ENCODE measurements around the gene HDAC3.

HDAC3 gene

DNA sequence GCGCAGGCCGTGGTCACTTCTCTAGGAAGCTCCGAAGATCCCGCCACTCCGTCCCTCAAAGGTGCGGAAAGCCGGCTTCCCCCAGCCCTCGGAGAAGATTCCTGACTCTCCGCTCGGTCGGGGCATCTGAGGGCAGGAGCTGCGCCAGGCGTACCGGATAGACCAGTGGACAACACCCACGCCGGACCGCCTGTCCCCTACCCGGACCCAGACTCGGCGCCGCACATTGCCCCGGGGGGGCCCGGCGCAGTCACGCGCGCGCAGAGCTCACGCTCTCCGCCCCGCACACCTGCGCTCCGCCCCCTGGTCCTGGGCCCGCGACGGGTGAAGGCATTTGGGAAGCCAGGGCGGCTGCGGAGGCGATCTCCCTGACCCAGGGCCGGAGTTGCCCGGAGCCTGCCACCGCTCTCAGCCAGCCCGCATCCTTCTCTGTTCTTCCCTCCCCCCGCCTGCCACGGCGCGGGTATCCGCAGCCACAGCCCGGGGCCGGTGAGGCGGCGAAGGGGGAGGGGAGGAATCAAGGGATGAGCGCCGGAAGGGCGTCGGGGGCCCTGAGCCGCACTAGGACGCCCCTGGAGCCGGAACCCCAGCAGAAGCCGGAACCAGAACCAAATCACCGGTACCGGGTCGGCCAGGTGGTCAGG is 596 bp upstream of the HDAC3 start:
- H3K4me3 ChIP-seq (replicated peaks in 1 of 2; ENCODE audit: low read depth in 2 of 2, low read length in 2 of 2) = peak overlapping the region; percentile 90 to 95
- no peak for DNase-seq (ENCODE audit: low read depth in 2 of 2)
- no peak for TF ChIP-seq CTCF (IDR thresholded peaks at IDR 0.05; ENCODE audit: low read depth, low read length)

GRCh38 chr5:141636106-141636412 is 590 bp downstream of the HDAC3 start:
- peak overlapping the region; percentile 90 to 95 for H3K4me3 ChIP-seq (replicated peaks in 1 of 2; ENCODE audit: low read depth in 2 of 2, low read length in 2 of 2)
- TF ChIP-seq CTCF (IDR thresholded peaks at IDR 0.05; ENCODE audit: low read depth, low read length) = no peak
- DNase-seq (ENCODE audit: low read depth in 2 of 2) = no peak

- H3K4me3 ChIP-seq (replicated peaks in 1 of 2; ENCODE audit: low read depth in 2 of 2, low read length in 2 of 2) = peak overlapping the region; percentile 90 to 95
- DNase-seq (ENCODE audit: low read depth in 2 of 2) = no peak
- no peak for TF ChIP-seq CTCF (IDR thresholded peaks at IDR 0.05; ENCODE audit: low read depth, low read length)
Measured at GRCh38 chr5:141635646-141636045, 1.0 kb downstream of the HDAC3 start.

- TF ChIP-seq CTCF (IDR thresholded peaks at IDR 0.05; ENCODE audit: low read depth, low read length) = no peak
- no peak overlapping the region for H3K4me3 ChIP-seq (replicated peaks in 1 of 2; ENCODE audit: low read depth in 2 of 2, low read length in 2 of 2)
- no peak for DNase-seq (ENCODE audit: low read depth in 2 of 2)
Measured at GRCh38 chr5:141634720-141635119, 1.9 kb downstream of the HDAC3 start.

DNA sequence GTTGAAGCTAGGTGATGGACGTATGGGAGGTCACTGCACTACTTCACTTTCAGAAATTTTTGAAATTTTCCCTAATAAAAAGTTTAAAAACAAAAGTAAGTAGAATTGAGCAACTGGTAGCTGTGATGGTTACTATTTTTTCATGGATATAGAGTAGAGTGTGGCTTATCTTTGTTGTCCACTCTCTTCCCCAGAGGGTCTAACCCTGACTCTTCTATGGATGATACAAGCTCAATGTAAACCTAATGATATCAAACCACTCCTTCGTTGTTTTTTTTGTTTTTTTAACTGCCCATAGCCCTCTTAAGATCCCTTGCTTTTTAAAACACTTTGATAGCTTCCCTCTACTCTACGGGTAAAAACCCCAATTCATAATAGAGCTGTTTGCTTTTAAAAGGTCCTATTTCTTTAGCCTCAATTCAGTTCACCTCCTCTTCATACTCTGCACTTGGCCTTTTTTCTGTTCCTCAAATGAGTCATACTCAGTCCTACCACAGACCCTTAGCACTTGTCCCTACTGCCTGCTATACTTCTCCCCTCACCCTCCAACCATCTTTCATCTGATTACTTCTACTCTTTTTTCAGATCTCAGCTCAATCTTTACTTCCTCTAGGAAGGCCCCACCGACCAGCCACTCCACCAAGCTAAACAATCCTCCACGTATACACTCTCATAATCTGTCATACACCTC is 2.6 kb downstream of the HDAC3 start:
- DNase-seq (ENCODE audit: low read depth in 2 of 2) = no peak
- H3K4me3 ChIP-seq (replicated peaks in 1 of 2; ENCODE audit: low read depth in 2 of 2, low read length in 2 of 2) = no peak overlapping the region
- no peak for TF ChIP-seq CTCF (IDR thresholded peaks at IDR 0.05; ENCODE audit: low read depth, low read length)

GRCh38 chr5:141632650-141633049 is 4.0 kb downstream of the HDAC3 start:
- no peak overlapping the region for H3K4me3 ChIP-seq (replicated peaks in 1 of 2; ENCODE audit: low read depth in 2 of 2, low read length in 2 of 2)
- TF ChIP-seq CTCF (IDR thresholded peaks at IDR 0.05; ENCODE audit: low read depth, low read length) = no peak
- DNase-seq (ENCODE audit: low read depth in 2 of 2) = no peak
